Heart left ventricle (tissue), 16 donors: ENCODE data around the gene FGFR4. TPM values are rescaled to one million over a fixed set of nuclear protein-coding genes. Genes with fewer than 3 reads are reported as not detected.
A peak's percentile ranks its signal among the peaks of the same experiment; 100 is the strongest.

Source experiments
- ATAC-seq, 4 donors: fragments of 200-7000 bp; cut with Tn5 transposase; one replicate each; pipeline ENCODE4 v1.9.1; 2020 to 2022; ENCODE audit warnings: moderate library complexity in 4 of 4, mild to moderate bottlenecking in 3 of 4, moderate number of reproducible peaks in 1 of 4
- DNase-seq, 5 donors: peaks; one replicate each; pipeline ENCODE4 v3.0.0-alpha.2; 2020
- H3K27ac ChIP-seq, 12 donors: fragments of 200-600 bp; sonication (generic) in 4 of 12; one replicate each; pipeline versions ENCODE4 v1.5.0 to v1.8.0; 2016 to 2022; ENCODE audit warnings: mild to moderate bottlenecking in 2 of 12
- H3K27me3 ChIP-seq, 9 donors: fragments of 200-600 bp; sonication (generic) in 2 of 9; one replicate each; pipeline versions ENCODE4 v1.5.1 to v1.8.0; 2016 to 2022; ENCODE audit warnings: mild to moderate bottlenecking in 3 of 9
- H3K36me3 ChIP-seq, 9 donors: fragments of 200-600 bp; sonication (generic) in 2 of 9; one replicate each; pipeline versions ENCODE4 v1.5.0 to v1.8.0; 2018 to 2022; ENCODE audit warnings: mild to moderate bottlenecking in 2 of 9
- H3K4me1 ChIP-seq, 12 donors: fragments of 200-600 bp; sonication (generic) in 4 of 12; one replicate each; pipeline versions ENCODE4 v1.5.0 to v1.8.0; 2016 to 2022; ENCODE audit warnings: mild to moderate bottlenecking in 3 of 12
- H3K4me3 ChIP-seq, 12 donors: fragments of 200-600 bp; sonication (generic) in 4 of 12; one replicate each; pipeline versions ENCODE4 v1.5.0 to v1.8.0; 2017 to 2022; ENCODE audit warnings: mild to moderate bottlenecking in 9 of 12, moderate library complexity in 4 of 12
- H3K9me3 ChIP-seq, 12 donors: fragments of 200-600 bp; sonication (generic) in 4 of 12; one replicate each; pipeline versions ENCODE4 v1.5.0 to v1.8.0; 2016 to 2022; ENCODE audit warnings: mild to moderate bottlenecking in 1 of 12
- POLR2A ChIP-seq, 2 donors: fragments of 450-650 bp; IDR thresholded peaks; one replicate each; pipeline ENCODE4 v1.6.1; 2017; ENCODE audit warnings: antibody characterized with exemption in 2 of 2, mild to moderate bottlenecking in 2 of 2, moderate library complexity in 2 of 2
- WGBS, 4 donors: extraction: QIAGEN DNeasy Blood & Tissue Kit in 2 of 4; methylation state at CpG; one replicate each; pipeline versions ENCODE4 v1.1.5 to v1.1.7; 2013 to 2018; 5-methylcytosine and 5-hydroxymethylcytosine counted together
- intact Hi-C, 10 donors: fragments of 100-400 bp; cut with DNase I; formaldehyde crosslinking; loops; one replicate each; pipeline versions ENCODE4 v1.11.1 to v1.14.2; 2022
- polyA plus RNA-seq, 2 donors: library from polyadenylated mRNA; stranded (reverse); fragments of 200-250 nt; gene quantifications; one replicate each; pipeline ENCODE4 v1.2.3, GENCODE V29; 2013
- total RNA-seq, 9 donors: library from RNA; depleted of rRNA in 2 of 9; stranded (reverse); fragments of >200 nt in 2 of 9; fragmentation: NEBNext Ultra II Directional in 3 of 9; extraction: Animal tissue kit (Norgen Biotek cat#: 25700) in 3 of 9; gene quantifications; one replicate each; pipeline versions ENCODE4 v1.1.0 to v1.2.4, GENCODE V29; 2016 to 2023
- TF ChIP-seq, protein P1 (sequence below), 12 donors: fragments of 200-600 bp; sonication (generic) in 4 of 12; IDR thresholded peaks; one replicate each; pipeline versions ENCODE4 v1.5.0 to v1.8.0; 2018 to 2022; ENCODE audit warnings: antibody characterized with exemption in 12 of 12, mild to moderate bottlenecking in 5 of 12
- donor health status: ischemic (EF 13 %, LVEDD 7.1; RV severe dilation, severe dysfunction).
- donor health status: healthy with polysubstance abuse.
- donor health status: DM: no; HTN: yes; CAD: no.
- donor health status: DM: no; HTN: no; CAD: no.
- donor health status: ischemic (EF 25% LVEDD 6.9; RV normal size, moderate dysfunction).
- donor health status: ischemic (EF 25% LVEDD 5.7; RV mildly dilated, moderate dysfunction).
- donor health status: healthy.
- donor health status: DM: yes; HTN: yes; CAD: no.
- donor health status: ischemic (EF 35%, LVEDD 5.7; RV mildly dilated, moderate dysfunction).
- donor health status: nonischemic (EF 11% LVEDD 7.7; RV severe dilation, severe dysfunction).
- donor health status: DM: yes; HTN: yes; CAD: no.
- donor health status: PGD.
- donor health status: ischemic (EF 29% LVEDD 5.4; RV normal size, mild dysfunction).
- donor health status: nonischemic (EF 23%, LVEDD 6.1; RV moderate dilation, normal function).

The FGFR4 gene
- total and polyA plus RNA-seq, 11 donors: 0.35 to 2.6 (median 0.49) TPM; not detected in 1

GRCh38 chr5:177089825-177090641 is 3.3 kb downstream of the FGFR4 start:
- H3K4me1 ChIP-seq: peaks cover 0 to 35% (median 21%) of the 10 kb centered on the region in 12 donors
- no peaks in the 10 kb centered on the region for H3K9me3 ChIP-seq
- ATAC-seq (no peak), DNase-seq (no peak)
- peaks cover 0 to 16% (median 10%) of the 10 kb centered on the region in 9 donors for H3K27me3 ChIP-seq
- WGBS, 4 donors: 82 to 88% (median 86%) methylated on average over 13 to 21 of the region's 21 CpGs
- H3K36me3 ChIP-seq: no peaks in the 10 kb centered on the region
- no peak for TF ChIP-seq POLR2A (IDR thresholded peaks at IDR 0.05)
- TF ChIP-seq, protein P1, sequence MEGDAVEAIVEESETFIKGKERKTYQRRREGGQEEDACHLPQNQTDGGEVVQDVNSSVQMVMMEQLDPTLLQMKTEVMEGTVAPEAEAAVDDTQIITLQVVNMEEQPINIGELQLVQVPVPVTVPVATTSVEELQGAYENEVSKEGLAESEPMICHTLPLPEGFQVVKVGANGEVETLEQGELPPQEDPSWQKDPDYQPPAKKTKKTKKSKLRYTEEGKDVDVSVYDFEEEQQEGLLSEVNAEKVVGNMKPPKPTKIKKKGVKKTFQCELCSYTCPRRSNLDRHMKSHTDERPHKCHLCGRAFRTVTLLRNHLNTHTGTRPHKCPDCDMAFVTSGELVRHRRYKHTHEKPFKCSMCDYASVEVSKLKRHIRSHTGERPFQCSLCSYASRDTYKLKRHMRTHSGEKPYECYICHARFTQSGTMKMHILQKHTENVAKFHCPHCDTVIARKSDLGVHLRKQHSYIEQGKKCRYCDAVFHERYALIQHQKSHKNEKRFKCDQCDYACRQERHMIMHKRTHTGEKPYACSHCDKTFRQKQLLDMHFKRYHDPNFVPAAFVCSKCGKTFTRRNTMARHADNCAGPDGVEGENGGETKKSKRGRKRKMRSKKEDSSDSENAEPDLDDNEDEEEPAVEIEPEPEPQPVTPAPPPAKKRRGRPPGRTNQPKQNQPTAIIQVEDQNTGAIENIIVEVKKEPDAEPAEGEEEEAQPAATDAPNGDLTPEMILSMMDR (IDR thresholded peaks at IDR 0.05): no peak
- H3K4me3 ChIP-seq: no peak overlapping the region
- peak overlapping the region in 1 of 12 donors; percentile 31 for H3K27ac ChIP-seq
- intact Hi-C loops: no loop called here

- Histone ChIP-seq H3K4me3 (no peak overlapping the region), H3K36me3 (no peaks in the 10 kb centered on the region), H3K27me3 (peaks cover 0 to 14% (median 10%) of the 10 kb centered on the region in 9 donors), H3K27ac (no peak overlapping the region), H3K4me1 (peaks cover 0 to 42% (median 23%) of the 10 kb centered on the region in 12 donors), H3K9me3 (no peaks in the 10 kb centered on the region)
- ATAC-seq: no peak
- 93 to 96% (median 95%) methylated on average over 10 to 13 of the region's 13 CpGs for WGBS, 4 donors
- intact Hi-C loops: no loop called here
- DNase-seq: no peak
- no peak for TF ChIP-seq POLR2A (IDR thresholded peaks at IDR 0.05)
- TF ChIP-seq, protein P1 (IDR thresholded peaks at IDR 0.05): no peak
These were observed 4.1 kb downstream of the FGFR4 start for GRCh38 chr5:177090813-177091212.

DNA sequence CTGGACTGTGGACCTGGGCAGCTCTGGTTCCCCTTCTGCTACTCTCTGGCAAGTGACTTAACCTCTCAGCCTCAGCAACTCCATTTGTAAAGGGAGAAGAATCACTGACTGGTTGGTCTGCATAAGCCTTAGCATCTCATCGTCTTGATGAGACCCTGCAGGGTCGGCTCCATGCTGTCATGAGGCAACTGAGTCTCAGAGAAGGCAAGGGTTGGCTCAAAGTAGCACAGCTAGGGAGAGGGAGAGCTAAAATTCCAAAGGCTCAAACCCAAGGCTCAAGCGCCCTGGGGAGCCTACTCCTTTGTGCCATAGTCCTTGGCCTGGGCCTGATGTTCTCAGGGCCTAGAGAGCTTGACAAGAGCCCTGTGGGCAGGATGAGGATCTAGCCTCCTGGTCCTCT is 4.5 kb downstream of the FGFR4 start:
- Histone ChIP-seq H3K4me3 (no peak overlapping the region), H3K36me3 (no peaks in the 10 kb centered on the region), H3K27me3 (peaks cover 0 to 12% (median 10%) of the 10 kb centered on the region in 9 donors), H3K4me1 (peaks cover 0 to 44% (median 23%) of the 10 kb centered on the region in 12 donors), H3K27ac (no peak overlapping the region), H3K9me3 (no peaks in the 10 kb centered on the region)
- intact Hi-C loops: no loop called here
- no peak for DNase-seq
- TF ChIP-seq, protein P1 (IDR thresholded peaks at IDR 0.05): no peak
- TF ChIP-seq POLR2A (IDR thresholded peaks at IDR 0.05): no peak
- WGBS, 4 donors: 83 to 93% (median 88%) methylated on average over 3 of the region's 3 CpGs
- ATAC-seq: no peak

GRCh38 chr5:177092178-177093081 is 5.7 kb downstream of the FGFR4 start:
- peaks cover 0 to 5% (median 4%) of the 10 kb centered on the region in 9 donors for H3K27me3 ChIP-seq
- 85 to 92% (median 89%) methylated on average over 14 to 32 of the region's 32 CpGs for WGBS, 4 donors
- intact Hi-C loops: no loop called here
- no peak overlapping the region for H3K4me3 ChIP-seq
- H3K4me1 ChIP-seq: peaks cover 0 to 34% (median 16%) of the 10 kb centered on the region in 12 donors
- no peak for TF ChIP-seq POLR2A (IDR thresholded peaks at IDR 0.05)
- TF ChIP-seq, protein P1 (IDR thresholded peaks at IDR 0.05): no peak
- no peaks in the 10 kb centered on the region for H3K9me3 ChIP-seq
- no peaks in the 10 kb centered on the region for H3K36me3 ChIP-seq
- DNase-seq: no peak
- no peak for ATAC-seq
- H3K27ac ChIP-seq: no peak overlapping the region
